Activated CD4-positive, alpha-beta memory T cell treated with anti-CD3 and anti-CD28 coated beads, Interleukin-2, amount 10 ng/mL, durations not matched to agents 7 days and 5 days (primary cell): ENCODE data around the gene NRTN. TPM values are rescaled to one million over a fixed set of nuclear protein-coding genes. Genes with fewer than 3 reads are reported as not detected.

Experiments used
- CTCF ChIA-PET: fragments of 350-600 bp; sonication (Branson Sonifier 250); formaldehyde crosslinking; loops from one replicate; lab custom pipeline; 2021; ENCODE audit warnings: antibody characterized with exemption, inconsistent platforms; lab: Charles Lee
- POLR2A ChIA-PET: fragments of 350-600 bp; sonication (Branson Sonifier 250); formaldehyde crosslinking; loops from one replicate; lab custom pipeline; 2021; ENCODE audit warnings: antibody characterized with exemption; lab: Charles Lee
- DNase-seq: peaks from one replicate; pipeline ENCODE4 v3.0.0-alpha.2; 2020
- H3K27ac Mint-ChIP-seq: one replicate; pipeline ENCODE4 v1.8.0; 2021; ENCODE audit warnings: mild to moderate bottlenecking, mixed read lengths
- H3K27me3 Mint-ChIP-seq: one replicate; pipeline ENCODE4 v1.8.0; 2021; ENCODE audit warnings: mixed read lengths
- H3K36me3 Mint-ChIP-seq: one replicate; pipeline ENCODE4 v1.8.0; 2021; ENCODE audit warnings: low read depth, mixed read lengths
- H3K4me1 Mint-ChIP-seq: one replicate; pipeline ENCODE4 v1.8.0; 2021; ENCODE audit warnings: mixed read lengths
- H3K4me3 Mint-ChIP-seq: one replicate; pipeline ENCODE4 v1.8.0; 2021; ENCODE audit warnings: mild to moderate bottlenecking, mixed read lengths
- H3K9me3 Mint-ChIP-seq: one replicate; pipeline ENCODE4 v1.8.0; 2021; ENCODE audit warnings: mixed read lengths
- total RNA-seq, 2 experiments: library from RNA; stranded (reverse); gene quantifications; one replicate each; pipeline ENCODE4 v1.2.3, GENCODE V29; 2021

NRTN gene
- total RNA-seq, 2 experiments from 2014 or later, result 0.20 to 0.43 TPM

DNA sequence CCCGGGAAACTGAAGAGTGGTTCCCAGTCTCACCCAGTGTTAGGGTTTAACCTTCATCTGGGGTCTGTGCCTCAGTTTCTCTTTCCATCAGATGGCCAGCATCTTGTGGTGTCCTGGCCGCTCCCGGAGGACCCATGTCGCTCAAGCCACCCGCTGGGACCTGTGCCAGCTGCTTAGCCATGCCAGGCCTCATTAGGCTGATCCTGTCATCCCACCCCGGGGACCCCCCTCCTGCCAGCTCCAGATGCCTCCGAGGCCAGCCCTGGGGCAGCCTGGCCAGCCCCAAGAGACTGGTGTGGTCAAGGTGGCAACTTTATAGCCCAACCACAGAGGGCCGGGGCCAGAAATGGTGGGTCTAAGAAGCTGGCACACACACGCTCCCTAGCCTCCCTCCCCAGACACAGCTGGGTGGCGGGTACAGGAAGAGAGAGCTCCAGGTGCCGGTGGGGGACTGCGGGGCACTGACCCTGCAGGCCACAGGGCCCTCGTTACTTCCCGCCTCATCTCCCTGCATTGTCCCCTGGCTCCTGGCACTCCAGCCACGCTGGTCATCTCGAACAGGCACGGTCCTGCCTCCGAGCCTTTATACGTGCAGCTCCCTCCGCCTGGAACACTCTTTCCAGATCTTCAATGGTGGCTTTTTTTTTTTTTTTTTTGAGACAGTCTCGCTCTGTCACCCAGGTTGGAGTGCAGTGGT is 3.4 kb downstream of the NRTN start:
- POLR2A ChIA-PET, result interaction anchor here (1.0 to 1.5 kb wide), 3 partner anchors 10 to 96 kb away, joined by 3 to 9 read pairs (median 3); partner anchors contain the start of gene NDUFA11
- Mint-ChIP-seq H3K9me3 (no peaks in the 10 kb centered on the region), H3K36me3 (no peaks in the 10 kb centered on the region), H3K27ac (no peak overlapping the region), H3K4me3 (no peak overlapping the region), H3K4me1 (peaks cover 14% of the 10 kb centered on the region), H3K27me3 (peaks cover 28% of the 10 kb centered on the region)
- CTCF ChIA-PET, result no interaction called here
- DNase-seq, result no peak

DNA sequence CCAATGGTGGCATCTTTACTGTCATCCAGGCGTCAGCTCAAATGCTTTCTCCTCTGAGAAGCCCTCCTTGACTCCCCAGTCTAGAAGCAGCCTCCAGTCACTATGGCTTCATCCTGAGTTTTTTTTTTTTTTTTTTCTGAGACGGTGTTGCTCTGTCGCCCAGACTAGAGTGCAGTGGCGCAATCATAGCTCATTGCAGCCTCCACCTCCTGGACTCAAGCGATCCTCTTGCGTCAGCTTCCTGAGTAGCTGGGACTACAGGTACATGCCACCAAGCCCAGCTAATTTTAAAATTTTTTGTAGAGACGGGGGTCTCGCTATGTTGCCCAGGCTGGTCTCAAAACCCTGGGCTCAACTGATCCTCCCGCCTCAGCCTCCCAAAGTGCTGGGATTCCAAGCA is 4.2 kb downstream of the NRTN start:
- Mint-ChIP-seq H3K27ac (no peak overlapping the region), H3K27me3 (peaks cover 25% of the 10 kb centered on the region), H3K36me3 (no peaks in the 10 kb centered on the region), H3K9me3 (no peaks in the 10 kb centered on the region), H3K4me3 (no peak overlapping the region), H3K4me1 (peaks cover 7% of the 10 kb centered on the region)
- CTCF ChIA-PET, result no interaction called here
- no peak for DNase-seq
- POLR2A ChIA-PET, result interaction anchor here (0.6 to 1.5 kb wide), 3 partner anchors 11 to 68 kb away, joined by 3 to 9 read pairs (median 3); no protein-coding TSS in a partner anchor

DNA sequence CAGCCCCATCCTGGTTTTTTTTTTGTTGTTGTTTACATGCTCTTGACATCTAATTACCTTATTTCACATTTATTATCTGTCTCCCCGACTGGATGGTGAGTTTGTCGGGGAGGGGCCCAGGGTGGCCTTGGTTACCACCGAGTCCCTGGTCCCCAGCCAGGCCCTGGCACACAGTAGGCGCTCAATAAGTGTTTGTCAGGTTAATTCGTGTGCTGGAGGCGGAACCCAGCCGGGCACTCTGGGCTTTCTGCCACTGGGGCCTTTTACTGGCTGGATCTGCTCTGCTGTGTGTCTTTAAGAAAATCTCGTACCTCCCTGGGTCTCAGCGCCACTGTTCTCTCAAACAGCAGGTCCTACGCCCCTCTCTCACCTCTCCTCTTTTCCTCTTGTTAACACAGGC is 4.6 kb downstream of the NRTN start:
- POLR2A ChIA-PET, result interaction anchor here (0.6 kb wide), 1 partner anchor 68 kb away, joined by 3 read pairs; no protein-coding TSS in a partner anchor
- peaks cover 21% of the 10 kb centered on the region for H3K27me3 Mint-ChIP-seq
- H3K36me3 Mint-ChIP-seq, result no peaks in the 10 kb centered on the region
- CTCF ChIA-PET, result interaction anchor here (0.6 kb wide), 1 partner anchor 15 kb away, joined by 3 read pairs; no protein-coding TSS in a partner anchor
- DNase-seq, result no peak
- H3K4me3 Mint-ChIP-seq, result no peak overlapping the region
- no peak overlapping the region for H3K27ac Mint-ChIP-seq
- no peaks in the 10 kb centered on the region for H3K9me3 Mint-ChIP-seq
- peaks cover 3% of the 10 kb centered on the region for H3K4me1 Mint-ChIP-seq

DNA sequence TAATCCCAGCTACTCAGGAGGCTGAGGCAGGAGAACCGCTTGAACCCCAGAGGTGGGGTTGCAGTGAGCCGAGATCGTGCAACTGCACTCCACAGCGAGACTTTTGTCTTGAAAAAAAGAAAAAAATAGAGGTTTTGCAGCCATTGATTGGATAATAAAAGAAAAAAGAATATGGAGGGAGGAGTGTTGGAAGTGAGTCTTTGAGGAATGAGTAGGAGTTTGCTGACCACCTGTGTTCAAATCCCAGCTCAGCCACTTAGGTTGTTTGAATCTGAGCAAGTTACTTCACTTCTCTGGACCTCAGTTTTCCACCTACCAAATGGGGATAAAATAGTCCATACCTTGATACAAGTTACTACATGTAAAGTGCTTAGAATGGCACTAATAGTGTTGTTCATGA is 6.2 kb downstream of the NRTN start:
- H3K27ac Mint-ChIP-seq, result no peak overlapping the region
- ChIA-PET POLR2A (no interaction called here), CTCF (no interaction called here)
- H3K9me3 Mint-ChIP-seq, result no peaks in the 10 kb centered on the region
- H3K36me3 Mint-ChIP-seq, result no peaks in the 10 kb centered on the region
- no peak for DNase-seq
- peaks cover 15% of the 10 kb centered on the region for H3K27me3 Mint-ChIP-seq
- no peaks in the 10 kb centered on the region for H3K4me1 Mint-ChIP-seq
- no peak overlapping the region for H3K4me3 Mint-ChIP-seq

DNA sequence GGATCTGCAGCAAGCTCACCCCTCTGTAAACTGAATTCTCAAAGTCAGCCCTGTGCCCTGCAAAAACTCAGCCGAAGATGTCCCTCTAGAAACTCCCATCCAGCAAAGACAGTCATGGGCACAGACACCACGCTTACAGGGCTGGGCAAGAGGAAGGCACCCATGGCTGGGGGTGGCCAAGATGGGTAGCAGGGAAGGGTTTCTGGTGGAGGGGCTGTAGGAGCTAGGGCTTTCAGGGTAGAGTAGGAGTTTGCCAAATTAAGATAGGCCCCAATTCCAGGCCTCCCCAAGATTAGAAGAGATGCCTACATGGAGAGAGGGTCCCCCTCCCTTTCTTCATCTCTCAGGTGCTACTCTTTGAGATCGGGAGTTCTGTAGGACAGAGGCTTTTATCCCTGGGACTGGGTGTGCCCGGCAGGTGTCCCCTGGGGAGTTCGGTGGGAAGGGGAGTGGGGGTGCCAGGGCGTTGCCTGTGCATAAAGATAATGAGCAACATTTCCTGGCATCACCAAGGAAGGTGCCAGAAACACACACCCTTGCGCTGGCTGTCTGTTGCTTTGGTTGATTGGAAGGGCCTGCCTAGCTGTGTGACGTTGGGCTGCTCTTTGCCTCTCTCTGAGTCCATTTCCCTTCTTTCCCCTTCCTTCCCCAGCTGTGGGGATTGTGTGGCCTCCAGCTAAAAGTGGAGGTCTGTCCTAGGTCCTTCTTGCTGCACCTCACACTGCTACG is 9.4 kb downstream of the NRTN start:
- Mint-ChIP-seq H3K36me3 (no peaks in the 10 kb centered on the region), H3K9me3 (no peaks in the 10 kb centered on the region), H3K27ac (no peak overlapping the region), H3K4me1 (no peaks in the 10 kb centered on the region), H3K27me3 (peaks cover 7% of the 10 kb centered on the region), H3K4me3 (no peak overlapping the region)
- ChIA-PET POLR2A (interaction anchor here (1.5 kb wide), 1 partner anchor 14 kb away, joined by 5 read pairs; no protein-coding TSS in a partner anchor), CTCF (interaction anchor here (1.2 kb wide), 1 partner anchor 10 kb away, joined by 6 read pairs; no protein-coding TSS in a partner anchor)
- DNase-seq, result no peak

DNA sequence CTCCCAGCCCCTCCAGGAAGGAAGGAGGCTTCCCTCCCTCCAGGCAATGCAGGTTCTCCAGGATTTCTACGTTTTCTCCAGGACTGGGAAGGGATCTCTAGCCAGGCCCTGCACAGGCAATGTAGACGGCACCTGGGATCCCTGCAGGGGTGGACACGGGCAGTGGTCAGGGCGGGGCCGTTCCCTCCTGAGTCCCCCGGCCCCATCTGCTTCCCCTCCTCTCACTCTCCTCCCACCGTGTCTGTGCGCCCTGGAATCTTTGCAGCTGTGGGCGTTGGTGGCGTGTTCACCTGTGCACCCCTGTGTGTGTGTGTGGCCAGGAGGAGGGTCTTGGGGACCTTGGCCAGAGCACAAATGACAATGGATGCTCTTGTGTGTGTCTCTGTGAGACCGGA is 10.0 kb downstream of the NRTN start:
- ChIA-PET CTCF (no interaction called here), POLR2A (no interaction called here)
- no peaks in the 10 kb centered on the region for H3K36me3 Mint-ChIP-seq
- H3K27me3 Mint-ChIP-seq, result peaks cover 7% of the 10 kb centered on the region
- H3K4me1 Mint-ChIP-seq, result no peaks in the 10 kb centered on the region
- no peak overlapping the region for H3K4me3 Mint-ChIP-seq
- H3K9me3 Mint-ChIP-seq, result no peaks in the 10 kb centered on the region
- no peak overlapping the region for H3K27ac Mint-ChIP-seq
- no peak for DNase-seq

DNA sequence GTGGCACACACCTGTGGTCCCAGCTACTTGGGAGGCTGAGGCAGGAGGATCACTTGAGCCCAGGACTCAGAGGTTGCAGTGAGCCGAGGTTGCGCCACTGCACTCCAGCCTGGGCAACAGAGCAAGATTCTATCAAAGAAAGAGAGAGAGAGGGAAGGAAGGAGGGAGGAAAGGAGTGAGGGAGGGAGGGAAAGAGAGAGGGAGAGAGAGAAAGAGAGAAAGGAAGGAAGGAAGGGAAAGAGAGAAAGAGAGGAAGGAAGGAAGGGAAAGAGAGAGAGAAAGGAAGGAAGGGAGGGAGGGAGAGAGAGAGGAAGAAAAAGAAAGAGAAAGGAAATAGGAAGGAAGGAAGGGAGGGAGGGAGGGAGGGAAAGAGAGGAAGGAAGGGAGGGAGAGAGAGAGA is 12.4 kb downstream of the NRTN start:
- Mint-ChIP-seq H3K4me1 (no peaks in the 10 kb centered on the region), H3K36me3 (no peaks in the 10 kb centered on the region), H3K27ac (no peak overlapping the region), H3K4me3 (no peak overlapping the region), H3K27me3 (peaks cover 9% of the 10 kb centered on the region), H3K9me3 (no peaks in the 10 kb centered on the region)
- DNase-seq, result no peak
- ChIA-PET POLR2A (no interaction called here), CTCF (no interaction called here)

DNA sequence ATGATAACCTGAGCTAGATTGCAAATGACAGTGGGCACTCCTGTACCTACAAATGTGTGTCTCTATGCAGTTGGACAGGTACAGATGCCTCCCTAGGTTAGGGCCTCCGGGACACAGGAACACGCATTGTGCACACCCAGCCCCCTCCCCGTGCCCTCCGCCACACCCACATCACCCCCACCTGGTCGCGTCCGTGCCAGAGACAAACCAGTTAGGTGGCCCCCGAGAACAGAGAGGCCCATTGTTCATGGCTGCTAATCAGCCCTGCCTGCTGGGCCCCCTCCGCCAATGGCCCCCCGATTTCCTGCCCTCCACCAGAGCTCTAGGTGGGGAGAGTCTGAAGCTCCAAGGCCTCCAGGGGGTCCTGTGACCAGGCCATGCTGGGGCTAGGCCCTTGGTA is 13.7 kb downstream of the NRTN start:
- DNase-seq, result no peak
- H3K4me3 Mint-ChIP-seq, result no peak overlapping the region
- H3K27ac Mint-ChIP-seq, result no peak overlapping the region
- no peaks in the 10 kb centered on the region for H3K9me3 Mint-ChIP-seq
- H3K27me3 Mint-ChIP-seq, result peaks cover 9% of the 10 kb centered on the region
- no peaks in the 10 kb centered on the region for H3K4me1 Mint-ChIP-seq
- ChIA-PET POLR2A (no interaction called here), CTCF (no interaction called here)
- no peaks in the 10 kb centered on the region for H3K36me3 Mint-ChIP-seq

DNA sequence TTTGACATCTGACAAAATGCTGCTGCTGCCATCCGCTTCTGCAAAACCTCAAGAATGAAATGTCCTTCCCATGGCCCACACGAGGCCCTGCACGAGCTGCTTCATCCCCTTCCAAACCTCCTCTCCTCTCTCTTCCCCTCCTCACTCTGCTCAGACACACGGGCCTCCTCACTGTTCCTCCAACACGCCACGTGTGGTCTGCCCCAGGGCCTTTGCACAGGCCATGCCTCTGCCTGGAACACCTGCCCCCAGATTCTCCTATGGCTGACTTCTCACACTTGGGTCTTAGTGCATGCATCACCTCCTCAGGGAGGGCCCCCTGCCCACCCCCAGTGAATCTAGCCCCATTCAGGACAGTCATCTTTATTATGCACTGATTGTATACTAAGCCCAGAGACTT is 15.9 kb downstream of the NRTN start:
- ChIA-PET POLR2A (no interaction called here), CTCF (interaction anchor here (1.2 kb wide), 1 partner anchor 17 kb away, joined by 5 read pairs; no protein-coding TSS in a partner anchor)

DNA sequence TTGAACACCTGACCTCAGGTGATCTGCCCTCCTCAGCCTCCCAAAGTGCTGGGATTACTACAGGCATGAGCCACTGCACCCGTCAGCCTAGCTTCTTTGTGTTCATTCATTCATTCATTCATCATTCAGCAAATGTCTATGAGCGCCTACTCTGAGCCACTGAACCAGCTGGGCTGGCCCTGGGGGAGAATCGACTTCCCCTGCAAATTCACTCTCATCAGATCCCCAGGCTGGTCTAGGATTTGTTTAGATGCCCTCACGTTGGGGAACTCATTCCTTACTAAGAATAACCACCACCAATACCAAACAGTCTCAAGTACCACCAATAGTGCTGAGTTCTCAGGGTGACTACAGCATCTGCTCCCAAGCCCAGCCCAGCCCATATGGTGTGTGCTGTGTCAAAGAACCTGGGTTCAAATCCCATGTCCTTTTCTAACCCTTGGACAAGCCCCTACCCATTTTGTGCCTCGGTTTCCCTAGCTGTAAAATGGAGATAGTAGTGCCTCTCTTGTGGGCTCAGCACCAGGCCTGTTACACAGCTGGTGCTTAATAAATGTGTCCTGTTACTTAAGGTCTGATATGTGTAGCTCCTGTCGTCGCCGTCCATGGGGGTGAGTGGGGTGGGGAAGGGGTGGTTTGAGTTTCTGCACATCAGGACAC is 16.8 kb downstream of the NRTN start:
- peaks cover 1% of the 10 kb centered on the region for H3K4me1 Mint-ChIP-seq
- CTCF ChIA-PET, result interaction anchor here (1.2 to 1.9 kb wide), 2 partner anchors 18 kb away, joined by 5 to 6 read pairs; no protein-coding TSS in a partner anchor
- POLR2A ChIA-PET, result no interaction called here
- peaks cover 6% of the 10 kb centered on the region for H3K27me3 Mint-ChIP-seq
- no peaks in the 10 kb centered on the region for H3K9me3 Mint-ChIP-seq
- H3K4me3 Mint-ChIP-seq, result no peak overlapping the region
- DNase-seq, result no peak
- H3K27ac Mint-ChIP-seq, result no peak overlapping the region
- H3K36me3 Mint-ChIP-seq, result no peaks in the 10 kb centered on the region

More for the DNA sequence above, 15.9 kb downstream of the NRTN start:
- no peaks in the 10 kb centered on the region for H3K4me1 Mint-ChIP-seq
- no peak for DNase-seq
- H3K36me3 Mint-ChIP-seq, result no peaks in the 10 kb centered on the region
- no peak overlapping the region for H3K27ac Mint-ChIP-seq
- no peaks in the 10 kb centered on the region for H3K9me3 Mint-ChIP-seq
- H3K4me3 Mint-ChIP-seq, result no peak overlapping the region
- peaks cover 8% of the 10 kb centered on the region for H3K27me3 Mint-ChIP-seq

DNA sequence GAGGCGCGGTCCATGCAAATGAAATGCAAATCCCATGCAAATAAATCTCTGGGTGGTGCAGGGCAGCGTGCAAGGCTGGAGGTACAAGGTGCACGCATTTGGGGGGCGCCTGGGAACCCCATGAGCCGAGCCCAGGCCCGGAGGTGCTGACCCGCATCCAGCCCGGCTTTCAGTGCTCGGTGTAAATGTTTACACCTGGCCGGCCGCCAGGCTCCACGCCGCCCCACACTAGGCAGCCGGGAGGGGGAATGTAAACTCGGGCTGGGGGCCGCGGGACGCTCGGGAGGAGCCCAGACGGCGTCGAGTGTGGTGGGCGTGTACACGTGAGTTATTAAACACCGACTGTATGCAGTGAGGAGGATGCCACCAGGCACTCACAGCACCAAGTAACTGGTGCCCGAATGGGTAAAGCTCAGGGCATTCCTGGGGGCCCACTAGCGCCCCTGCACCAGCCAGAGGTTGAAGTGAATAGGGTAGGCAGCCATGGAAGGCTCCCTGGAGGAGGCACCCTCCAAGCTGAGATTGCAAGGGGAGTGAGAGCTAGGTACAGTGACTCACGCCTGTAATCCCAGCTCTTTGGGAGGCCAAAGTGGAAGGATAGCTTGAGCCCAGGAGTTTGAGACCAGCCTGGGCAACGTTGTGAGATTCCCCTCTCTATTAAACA is 17.4 kb downstream of the NRTN start:
- no peak overlapping the region for H3K4me3 Mint-ChIP-seq
- H3K36me3 Mint-ChIP-seq, result no peaks in the 10 kb centered on the region
- ChIA-PET POLR2A (interaction anchor here (0.7 to 1.0 kb wide), 3 partner anchors 18 to 194 kb away, joined by 3 to 4 read pairs (median 3); partner anchors contain the start of gene DUS3L), CTCF (interaction anchor here (1.9 kb wide), 1 partner anchor 18 kb away, joined by 6 read pairs; no protein-coding TSS in a partner anchor)
- H3K27ac Mint-ChIP-seq, result no peak overlapping the region
- no peak for DNase-seq
- no peaks in the 10 kb centered on the region for H3K9me3 Mint-ChIP-seq
- H3K4me1 Mint-ChIP-seq, result peaks cover 8% of the 10 kb centered on the region
- H3K27me3 Mint-ChIP-seq, result peaks cover 3% of the 10 kb centered on the region

DNA sequence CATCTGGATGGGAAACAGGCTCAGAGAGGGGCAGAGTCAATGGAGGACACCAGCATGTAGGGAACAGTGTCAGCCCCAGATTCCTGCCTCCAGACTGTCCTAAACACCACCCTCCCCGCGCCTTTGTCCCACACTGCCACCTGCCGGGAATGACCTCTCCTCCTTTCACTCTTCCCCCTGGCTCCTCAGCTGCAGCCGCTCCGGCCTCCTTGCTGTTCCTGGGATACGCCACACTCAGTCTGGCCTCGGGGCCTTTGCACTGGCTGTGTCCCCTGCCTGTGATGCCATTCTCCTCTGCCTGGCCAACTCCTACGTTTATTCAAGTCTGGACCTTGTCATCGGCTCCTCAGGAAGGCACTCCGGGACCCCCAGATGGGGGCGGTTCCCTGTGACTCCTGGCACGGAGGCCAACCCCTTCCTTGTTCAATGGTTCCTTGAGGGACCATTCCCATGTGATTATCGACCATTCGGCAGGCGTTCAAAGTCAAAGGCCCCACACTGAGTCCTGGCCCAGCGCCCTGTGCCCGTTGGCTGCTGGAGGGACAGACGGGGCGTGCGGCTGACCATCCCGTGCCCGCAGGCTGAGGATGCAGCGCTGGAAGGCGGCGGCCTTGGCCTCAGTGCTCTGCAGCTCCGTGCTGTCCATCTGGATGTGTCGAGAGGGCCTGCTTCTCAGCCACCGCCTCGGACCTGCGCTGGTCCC is 18.9 kb downstream of the NRTN start:
- H3K4me3 Mint-ChIP-seq, result no peak overlapping the region
- POLR2A ChIA-PET, result no interaction called here

More for the DNA sequence above, 18.9 kb downstream of the NRTN start:
- DNase-seq, result no peak
- Mint-ChIP-seq H3K9me3 (no peaks in the 10 kb centered on the region), H3K27ac (no peak overlapping the region), H3K36me3 (no peaks in the 10 kb centered on the region), H3K27me3 (peaks cover 2% of the 10 kb centered on the region), H3K4me1 (peaks cover 12% of the 10 kb centered on the region)
- CTCF ChIA-PET, result interaction anchor here (1.9 kb wide), 1 partner anchor 20 kb away, joined by 6 read pairs; no protein-coding TSS in a partner anchor
